ENCODE data around the gene MAMSTR.

DNA sequence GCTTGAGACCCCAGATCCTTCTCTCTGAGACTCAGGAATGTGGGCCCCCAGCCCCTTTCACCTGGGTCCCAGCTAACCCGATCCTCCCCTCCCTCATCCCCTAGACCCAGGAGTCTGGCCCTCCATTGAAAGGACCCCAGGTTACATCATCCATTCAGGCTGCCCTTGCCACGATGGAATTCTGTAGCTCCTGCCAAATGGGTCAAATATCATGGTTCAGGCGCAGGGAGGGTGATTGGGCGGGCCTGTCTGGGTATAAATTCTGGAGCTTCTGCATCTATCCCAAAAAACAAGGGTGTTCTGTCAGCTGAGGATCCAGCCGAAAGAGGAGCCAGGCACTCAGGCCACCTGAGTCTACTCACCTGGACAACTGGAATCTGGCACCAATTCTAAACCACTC lies 36.3 kb upstream of the MAMSTR start:
- TF ChIP-seq, protein P1, sequence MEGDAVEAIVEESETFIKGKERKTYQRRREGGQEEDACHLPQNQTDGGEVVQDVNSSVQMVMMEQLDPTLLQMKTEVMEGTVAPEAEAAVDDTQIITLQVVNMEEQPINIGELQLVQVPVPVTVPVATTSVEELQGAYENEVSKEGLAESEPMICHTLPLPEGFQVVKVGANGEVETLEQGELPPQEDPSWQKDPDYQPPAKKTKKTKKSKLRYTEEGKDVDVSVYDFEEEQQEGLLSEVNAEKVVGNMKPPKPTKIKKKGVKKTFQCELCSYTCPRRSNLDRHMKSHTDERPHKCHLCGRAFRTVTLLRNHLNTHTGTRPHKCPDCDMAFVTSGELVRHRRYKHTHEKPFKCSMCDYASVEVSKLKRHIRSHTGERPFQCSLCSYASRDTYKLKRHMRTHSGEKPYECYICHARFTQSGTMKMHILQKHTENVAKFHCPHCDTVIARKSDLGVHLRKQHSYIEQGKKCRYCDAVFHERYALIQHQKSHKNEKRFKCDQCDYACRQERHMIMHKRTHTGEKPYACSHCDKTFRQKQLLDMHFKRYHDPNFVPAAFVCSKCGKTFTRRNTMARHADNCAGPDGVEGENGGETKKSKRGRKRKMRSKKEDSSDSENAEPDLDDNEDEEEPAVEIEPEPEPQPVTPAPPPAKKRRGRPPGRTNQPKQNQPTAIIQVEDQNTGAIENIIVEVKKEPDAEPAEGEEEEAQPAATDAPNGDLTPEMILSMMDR (IDR thresholded peaks at IDR 0.05; ENCODE audit: low read length): no peak
- no peak for TF ChIP-seq EZH2 (IDR thresholded peaks at IDR 0.05; ENCODE audit: borderline replicate concordance, low read length)
